ENCODE data around the gene MAD1L1. TPM values are rescaled to one million over a fixed set of nuclear protein-coding genes. Genes with fewer than 3 reads are reported as not detected.
A peak's percentile ranks its signal among the peaks of the same experiment; 100 is the strongest.

MAD1L1 gene
- total RNA-seq, 1 experiment from 2014 or later, result 63.0 TPM

- H3K4me3 ChIP-seq (ENCODE audit: insufficient read depth, low read depth, low read length), result no peak overlapping the region
- DNase-seq, result peak; percentile 59
- H3K27me3 ChIP-seq (ENCODE audit: control insufficient read depth, insufficient read depth, low read length), result no peaks in the 10 kb centered on the region
- H3K36me3 ChIP-seq (replicated peaks; ENCODE audit: control insufficient read depth, insufficient read depth, low read length), result peaks cover 3% of the 10 kb centered on the region
Observed at GRCh38 chr7:2253525-2254244, 20.9 kb upstream of the MAD1L1 start.

- no peak overlapping the region for H3K4me3 ChIP-seq (ENCODE audit: insufficient read depth, low read depth, low read length)
- peaks cover 3% of the 10 kb centered on the region for H3K36me3 ChIP-seq (replicated peaks; ENCODE audit: control insufficient read depth, insufficient read depth, low read length)
- H3K27me3 ChIP-seq (ENCODE audit: control insufficient read depth, insufficient read depth, low read length), result no peaks in the 10 kb centered on the region
- no peak for DNase-seq
Observed at GRCh38 chr7:2253021-2253420, 20.3 kb upstream of the MAD1L1 start.

GRCh38 chr7:2251841-2252771, 19.4 kb upstream of the MAD1L1 start:
- no peaks in the 10 kb centered on the region for H3K27me3 ChIP-seq (ENCODE audit: control insufficient read depth, insufficient read depth, low read length)
- H3K4me3 ChIP-seq (ENCODE audit: insufficient read depth, low read depth, low read length), result no peak overlapping the region
- peak; percentile 77 for DNase-seq
- peaks cover 3% of the 10 kb centered on the region for H3K36me3 ChIP-seq (replicated peaks; ENCODE audit: control insufficient read depth, insufficient read depth, low read length)

GRCh38 chr7:2251381-2251780, 18.6 kb upstream of the MAD1L1 start:
- Histone ChIP-seq H3K36me3 (replicated peaks; ENCODE audit: control insufficient read depth, insufficient read depth, low read length) (peaks cover 3% of the 10 kb centered on the region), H3K4me3 (ENCODE audit: insufficient read depth, low read depth, low read length) (no peak overlapping the region), H3K27me3 (ENCODE audit: control insufficient read depth, insufficient read depth, low read length) (no peaks in the 10 kb centered on the region)
- no peak for DNase-seq

GRCh38 chr7:2249744-2250323, 17.1 kb upstream of the MAD1L1 start:
- no peaks in the 10 kb centered on the region for H3K27me3 ChIP-seq (ENCODE audit: control insufficient read depth, insufficient read depth, low read length)
- no peak overlapping the region for H3K4me3 ChIP-seq (ENCODE audit: insufficient read depth, low read depth, low read length)
- DNase-seq, result no peak
- peaks cover 7% of the 10 kb centered on the region for H3K36me3 ChIP-seq (replicated peaks; ENCODE audit: control insufficient read depth, insufficient read depth, low read length)

GRCh38 chr7:2248984-2249694, 16.4 kb upstream of the MAD1L1 start:
- H3K4me3 ChIP-seq (ENCODE audit: insufficient read depth, low read depth, low read length), result no peak overlapping the region

GRCh38 chr7:2247141-2247995, 14.6 kb upstream of the MAD1L1 start:
- Histone ChIP-seq H3K4me3 (ENCODE audit: insufficient read depth, low read depth, low read length) (no peak overlapping the region), H3K36me3 (replicated peaks; ENCODE audit: control insufficient read depth, insufficient read depth, low read length) (peaks cover 7% of the 10 kb centered on the region), H3K27me3 (ENCODE audit: control insufficient read depth, insufficient read depth, low read length) (no peaks in the 10 kb centered on the region)
- peak; percentile 97 for DNase-seq

More at GRCh38 chr7:2248984-2249694, 16.4 kb upstream of the MAD1L1 start:
- no peak for DNase-seq
- Histone ChIP-seq H3K36me3 (replicated peaks; ENCODE audit: control insufficient read depth, insufficient read depth, low read length) (peaks cover 7% of the 10 kb centered on the region), H3K27me3 (ENCODE audit: control insufficient read depth, insufficient read depth, low read length) (no peaks in the 10 kb centered on the region)

GRCh38 chr7:2245883-2246675, 13.3 kb upstream of the MAD1L1 start:
- DNase-seq, result no peak
- Histone ChIP-seq H3K4me3 (ENCODE audit: insufficient read depth, low read depth, low read length) (no peak overlapping the region), H3K36me3 (replicated peaks; ENCODE audit: control insufficient read depth, insufficient read depth, low read length) (peaks cover 4% of the 10 kb centered on the region), H3K27me3 (ENCODE audit: control insufficient read depth, insufficient read depth, low read length) (no peaks in the 10 kb centered on the region)

- H3K27me3 ChIP-seq (ENCODE audit: control insufficient read depth, insufficient read depth, low read length), result no peaks in the 10 kb centered on the region
- H3K4me3 ChIP-seq (ENCODE audit: insufficient read depth, low read depth, low read length), result no peak overlapping the region
- DNase-seq, result no peak
- H3K36me3 ChIP-seq (replicated peaks; ENCODE audit: control insufficient read depth, insufficient read depth, low read length), result peaks cover 7% of the 10 kb centered on the region
Observed at GRCh38 chr7:2244404-2244995, 11.8 kb upstream of the MAD1L1 start.

- no peak overlapping the region for H3K4me3 ChIP-seq (ENCODE audit: insufficient read depth, low read depth, low read length)
- DNase-seq, result no peak
- H3K27me3 ChIP-seq (ENCODE audit: control insufficient read depth, insufficient read depth, low read length), result no peaks in the 10 kb centered on the region
- peaks cover 13% of the 10 kb centered on the region for H3K36me3 ChIP-seq (replicated peaks; ENCODE audit: control insufficient read depth, insufficient read depth, low read length)
Observed at GRCh38 chr7:2243458-2243857, 10.7 kb upstream of the MAD1L1 start.

- peak overlapping the region; percentile 87 for H3K4me3 ChIP-seq (ENCODE audit: insufficient read depth, low read depth, low read length)
- DNase-seq, result no peak
- H3K27me3 ChIP-seq (ENCODE audit: control insufficient read depth, insufficient read depth, low read length), result no peaks in the 10 kb centered on the region
- peaks cover 19% of the 10 kb centered on the region for H3K36me3 ChIP-seq (replicated peaks; ENCODE audit: control insufficient read depth, insufficient read depth, low read length)
Observed at GRCh38 chr7:2242541-2243429, 10.0 kb upstream of the MAD1L1 start.

All from H7 (cell line).